ENCODE data around the gene TNFRSF19. TPM values are rescaled to one million over a fixed set of nuclear protein-coding genes. Genes with fewer than 3 reads are reported as not detected.

The TNFRSF19 gene
- total RNA-seq, 1 experiment from 2014 or later, result 0.54 TPM

- Histone ChIP-seq H3K9me3 (ENCODE audit: control insufficient read depth, insufficient read depth, low read depth, low read length) (no peaks in the 10 kb centered on the region), H3K27me3 (ENCODE audit: control insufficient read depth, insufficient read depth, low read length) (peaks cover 14% of the 10 kb centered on the region), H3K36me3 (ENCODE audit: control insufficient read depth, insufficient read depth, low read length) (no peaks in the 10 kb centered on the region), H3K4me3 (ENCODE audit: low read depth in 2 of 2, low read length in 2 of 2) (no peak overlapping the region; a peak in 1 of 4 replicates), H3K4me1 (ENCODE audit: control insufficient read depth, insufficient read depth, low read length) (no peaks in the 10 kb centered on the region), H3K27ac (ENCODE audit: low read length) (no peak overlapping the region)
- intact Hi-C loops (cut with micrococcal nuclease; ENCODE audit: unreplicated experiment) (no loop called here), in situ Hi-C loops (cut with HindIII; ENCODE audit: low pct_unique_long_range_greater_than_20kb, low sequenced_read_pairs) (no loop called here)
- TF ChIP-seq TCF7L2 (IDR thresholded peaks at IDR 0.05; ENCODE audit: low read depth, low read length) (no peak), SIN3A (IDR thresholded peaks at IDR 0.05; ENCODE audit: borderline replicate concordance, insufficient read depth, low read depth, low read length) (no peak), REST (IDR thresholded peaks at IDR 0.05; ENCODE audit: insufficient read depth in 1 of 2, low read depth in 2 of 2, low read length in 1 of 2) (no peak), POLR2AphosphoS5 (IDR thresholded peaks at IDR 0.05; ENCODE audit: low read depth, low read length) (no peak)
- TF ChIP-seq, protein P1, sequence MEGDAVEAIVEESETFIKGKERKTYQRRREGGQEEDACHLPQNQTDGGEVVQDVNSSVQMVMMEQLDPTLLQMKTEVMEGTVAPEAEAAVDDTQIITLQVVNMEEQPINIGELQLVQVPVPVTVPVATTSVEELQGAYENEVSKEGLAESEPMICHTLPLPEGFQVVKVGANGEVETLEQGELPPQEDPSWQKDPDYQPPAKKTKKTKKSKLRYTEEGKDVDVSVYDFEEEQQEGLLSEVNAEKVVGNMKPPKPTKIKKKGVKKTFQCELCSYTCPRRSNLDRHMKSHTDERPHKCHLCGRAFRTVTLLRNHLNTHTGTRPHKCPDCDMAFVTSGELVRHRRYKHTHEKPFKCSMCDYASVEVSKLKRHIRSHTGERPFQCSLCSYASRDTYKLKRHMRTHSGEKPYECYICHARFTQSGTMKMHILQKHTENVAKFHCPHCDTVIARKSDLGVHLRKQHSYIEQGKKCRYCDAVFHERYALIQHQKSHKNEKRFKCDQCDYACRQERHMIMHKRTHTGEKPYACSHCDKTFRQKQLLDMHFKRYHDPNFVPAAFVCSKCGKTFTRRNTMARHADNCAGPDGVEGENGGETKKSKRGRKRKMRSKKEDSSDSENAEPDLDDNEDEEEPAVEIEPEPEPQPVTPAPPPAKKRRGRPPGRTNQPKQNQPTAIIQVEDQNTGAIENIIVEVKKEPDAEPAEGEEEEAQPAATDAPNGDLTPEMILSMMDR (IDR thresholded peaks at IDR 0.05), result no peak
- BruUV-seq (replicated peaks), result no TSS peak
- CTCF ChIA-PET, result no interaction called here
- ATAC-seq (no peak), DNase-seq (ENCODE audit: low read depth, low spot score) (no peak)
- POLR2A ChIA-PET, result no interaction called here
Measured at GRCh38 chr13:23580684-23581060, 10.5 kb downstream of the TNFRSF19 start.

- ChIA-PET CTCF (no interaction called here), POLR2A (no interaction called here)
- DNase-seq (ENCODE audit: low read depth, low spot score) (no peak), ATAC-seq (no peak)
- Histone ChIP-seq H3K9me3 (ENCODE audit: control insufficient read depth, insufficient read depth, low read depth, low read length) (no peaks in the 10 kb centered on the region), H3K27ac (ENCODE audit: low read length) (no peak overlapping the region), H3K36me3 (ENCODE audit: control insufficient read depth, insufficient read depth, low read length) (no peaks in the 10 kb centered on the region), H3K4me3 (ENCODE audit: low read depth in 2 of 2, low read length in 2 of 2) (no peak overlapping the region), H3K27me3 (ENCODE audit: control insufficient read depth, insufficient read depth, low read length) (peaks cover 12% of the 10 kb centered on the region), H3K4me1 (ENCODE audit: control insufficient read depth, insufficient read depth, low read length) (no peaks in the 10 kb centered on the region)
- intact Hi-C loops (cut with micrococcal nuclease; ENCODE audit: unreplicated experiment) (no loop called here), in situ Hi-C loops (cut with HindIII; ENCODE audit: low pct_unique_long_range_greater_than_20kb, low sequenced_read_pairs) (no loop called here)
- TF ChIP-seq, protein P1 (IDR thresholded peaks at IDR 0.05), result no peak
- TF ChIP-seq POLR2AphosphoS5 (IDR thresholded peaks at IDR 0.05; ENCODE audit: low read depth, low read length) (no peak), SIN3A (IDR thresholded peaks at IDR 0.05; ENCODE audit: borderline replicate concordance, insufficient read depth, low read depth, low read length) (no peak), TCF7L2 (IDR thresholded peaks at IDR 0.05; ENCODE audit: low read depth, low read length) (no peak), REST (IDR thresholded peaks at IDR 0.05; ENCODE audit: insufficient read depth in 1 of 2, low read depth in 2 of 2, low read length in 1 of 2) (no peak)
- BruUV-seq (replicated peaks), result no TSS peak
Measured at GRCh38 chr13:23583491-23583890, 13.3 kb downstream of the TNFRSF19 start.

All from Panc1 (cell line).